Measurements from ENCODE around the gene DENND2D.

- no peak for TF ChIP-seq CTCF (IDR thresholded peaks at IDR 0.05; ENCODE audit: insufficient read depth, low read depth, low read length)
- no peak for TF ChIP-seq EZH2 (IDR thresholded peaks at IDR 0.05; ENCODE audit: insufficient read depth, low read length)
Measured at GRCh38 chr1:111242805-111243523, 42.5 kb upstream of the DENND2D start.

Measured in astrocyte (in vitro differentiated cells and primary cell).